Heart left ventricle (tissue), 13 donors: ENCODE data around the gene KDSR.
"Not testable (repeated sequence)": the region's sequence is repeated elsewhere in the genome, so short reads cannot be mapped to it uniquely, and the experiment has no call there.

Source experiments
- POLR2A ChIP-seq, 2 donors: fragments of 450-650 bp; IDR thresholded peaks; one replicate each; pipeline ENCODE4 v1.6.1; 2017; ENCODE audit warnings: antibody characterized with exemption in 2 of 2, mild to moderate bottlenecking in 2 of 2, moderate library complexity in 2 of 2
- TF ChIP-seq, protein P1 (sequence below), 12 donors: fragments of 200-600 bp; sonication (generic) in 4 of 12; IDR thresholded peaks; one replicate each; pipeline versions ENCODE4 v1.5.0 to v1.8.0; 2018 to 2022; ENCODE audit warnings: antibody characterized with exemption in 12 of 12, mild to moderate bottlenecking in 5 of 12
- donor health status: ischemic (EF 13 %, LVEDD 7.1; RV severe dilation, severe dysfunction).
- donor health status: DM: no; HTN: yes; CAD: no.
- donor health status: DM: no; HTN: no; CAD: no.
- donor health status: ischemic (EF 25% LVEDD 6.9; RV normal size, moderate dysfunction).
- donor health status: ischemic (EF 25% LVEDD 5.7; RV mildly dilated, moderate dysfunction).
- donor health status: ischemic (EF 35%, LVEDD 5.7; RV mildly dilated, moderate dysfunction).
- donor health status: nonischemic (EF 11% LVEDD 7.7; RV severe dilation, severe dysfunction).
- donor health status: DM: yes; HTN: yes; CAD: no.
- donor health status: PGD.
- donor health status: ischemic (EF 29% LVEDD 5.4; RV normal size, mild dysfunction).
- donor health status: nonischemic (EF 23%, LVEDD 6.1; RV moderate dilation, normal function).

GRCh38 chr18:63363420-63363819, 3.6 kb downstream of the KDSR start:
- TF ChIP-seq, protein P1, sequence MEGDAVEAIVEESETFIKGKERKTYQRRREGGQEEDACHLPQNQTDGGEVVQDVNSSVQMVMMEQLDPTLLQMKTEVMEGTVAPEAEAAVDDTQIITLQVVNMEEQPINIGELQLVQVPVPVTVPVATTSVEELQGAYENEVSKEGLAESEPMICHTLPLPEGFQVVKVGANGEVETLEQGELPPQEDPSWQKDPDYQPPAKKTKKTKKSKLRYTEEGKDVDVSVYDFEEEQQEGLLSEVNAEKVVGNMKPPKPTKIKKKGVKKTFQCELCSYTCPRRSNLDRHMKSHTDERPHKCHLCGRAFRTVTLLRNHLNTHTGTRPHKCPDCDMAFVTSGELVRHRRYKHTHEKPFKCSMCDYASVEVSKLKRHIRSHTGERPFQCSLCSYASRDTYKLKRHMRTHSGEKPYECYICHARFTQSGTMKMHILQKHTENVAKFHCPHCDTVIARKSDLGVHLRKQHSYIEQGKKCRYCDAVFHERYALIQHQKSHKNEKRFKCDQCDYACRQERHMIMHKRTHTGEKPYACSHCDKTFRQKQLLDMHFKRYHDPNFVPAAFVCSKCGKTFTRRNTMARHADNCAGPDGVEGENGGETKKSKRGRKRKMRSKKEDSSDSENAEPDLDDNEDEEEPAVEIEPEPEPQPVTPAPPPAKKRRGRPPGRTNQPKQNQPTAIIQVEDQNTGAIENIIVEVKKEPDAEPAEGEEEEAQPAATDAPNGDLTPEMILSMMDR (IDR thresholded peaks at IDR 0.05) = not testable (repeated sequence)
- TF ChIP-seq POLR2A (IDR thresholded peaks at IDR 0.05) = not testable (repeated sequence)
